ENCODE data around the gene KMT5C. TPM values are rescaled to one million over a fixed set of nuclear protein-coding genes. Genes with fewer than 3 reads are reported as not detected.
A peak's percentile ranks its signal among the peaks of the same experiment; 100 is the strongest.

The KMT5C gene
- total RNA-seq, 1 donor from 2014 or later = 13.3 TPM

DNA sequence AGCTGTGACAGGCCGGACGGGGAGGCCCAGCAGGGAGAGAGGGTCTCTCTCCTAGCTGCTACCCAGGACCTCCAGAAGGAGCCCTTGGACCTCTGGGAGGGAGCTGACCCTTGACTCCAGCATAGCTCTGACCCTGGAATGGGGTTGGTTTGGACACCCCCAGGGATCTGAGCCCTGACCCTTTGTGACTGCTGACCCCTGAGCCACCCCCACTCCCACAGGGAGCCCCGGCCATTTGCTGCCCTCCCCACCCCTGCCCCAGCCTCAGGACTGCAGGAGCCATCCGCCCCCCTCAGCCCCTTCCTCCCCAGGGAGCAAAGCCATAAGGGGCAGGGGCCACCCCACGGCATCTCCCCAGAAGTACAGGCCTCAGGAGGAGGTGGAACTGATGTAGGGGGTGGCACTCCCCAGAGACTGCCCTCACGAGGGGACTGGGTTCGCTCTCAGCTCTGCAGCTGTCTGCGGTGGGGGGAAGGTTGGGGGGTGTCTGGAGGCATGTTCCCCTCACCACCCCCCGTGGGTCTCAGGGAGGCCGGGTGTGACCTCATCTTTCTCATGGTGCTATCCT, 7.8 kb downstream of the KMT5C start:
- DNase-seq = no peak

DNA sequence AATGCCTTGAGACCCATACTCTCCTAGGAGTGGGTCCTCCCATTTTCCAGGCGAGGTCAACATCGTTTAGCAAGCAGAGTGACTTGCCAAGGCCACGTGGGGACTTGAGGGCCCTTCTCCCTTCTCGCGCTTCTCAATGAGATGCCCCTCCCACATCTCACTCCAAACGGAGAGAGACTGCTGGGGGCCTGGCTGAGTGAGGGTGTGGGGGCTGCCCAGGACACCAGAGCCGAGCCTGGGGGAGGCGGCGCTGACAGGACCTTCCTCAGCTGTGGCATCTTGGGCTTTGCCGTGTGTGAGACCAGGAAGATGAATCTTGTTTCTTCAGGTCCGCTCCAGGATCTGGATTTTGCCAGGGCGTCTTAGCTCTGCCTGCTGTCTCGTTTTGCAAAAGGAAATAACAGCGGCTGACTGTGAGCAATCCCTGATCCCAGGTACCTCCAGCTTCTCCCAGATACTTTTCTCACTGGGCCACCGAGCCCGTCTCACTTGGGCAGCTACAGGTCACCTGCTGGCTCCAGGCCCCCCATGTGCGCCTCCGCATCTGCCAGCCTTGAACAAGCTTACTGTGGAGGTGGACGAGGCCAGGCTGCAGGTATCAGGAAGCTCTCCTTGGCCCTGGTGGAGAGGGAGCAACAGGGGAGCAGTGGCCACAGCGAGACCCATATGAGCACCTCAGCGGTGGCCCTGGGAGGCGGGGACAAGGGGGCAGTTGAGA, 8.8 kb downstream of the KMT5C start:
- no peak for DNase-seq

DNA sequence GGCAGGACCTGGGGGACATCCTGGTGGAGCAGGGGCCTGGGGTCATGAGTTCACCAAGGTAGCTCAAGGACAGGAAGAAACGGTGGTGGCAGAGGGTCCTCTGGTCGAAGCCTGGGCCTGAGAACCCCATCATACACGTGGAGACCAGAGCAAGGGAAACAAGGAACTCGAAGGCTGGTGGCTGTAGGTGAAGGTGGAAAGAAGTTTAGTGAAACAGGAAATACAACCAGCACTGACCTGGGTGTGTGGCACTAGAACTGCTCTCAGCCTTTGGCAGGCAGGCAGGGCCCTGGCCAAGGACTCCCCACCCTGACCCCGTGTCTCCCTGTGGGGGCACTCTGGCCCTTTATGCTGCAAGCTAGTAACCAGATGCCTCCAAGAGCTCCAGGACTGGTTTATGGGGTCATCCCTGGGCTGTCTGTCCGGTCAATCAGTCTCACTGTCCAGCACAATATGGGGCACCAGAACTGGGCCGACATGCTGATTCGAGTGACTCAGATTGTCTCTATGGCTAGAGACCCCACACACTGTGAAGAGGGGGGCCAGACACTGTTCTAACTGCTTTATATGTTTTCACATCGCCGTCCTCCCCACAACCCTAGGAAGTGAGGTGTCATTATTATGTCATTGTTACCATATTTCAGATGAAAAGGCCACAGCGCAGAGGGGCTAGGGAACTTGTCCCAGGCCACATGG, 11.1 kb downstream of the KMT5C start:
- DNase-seq = no peak

DNA sequence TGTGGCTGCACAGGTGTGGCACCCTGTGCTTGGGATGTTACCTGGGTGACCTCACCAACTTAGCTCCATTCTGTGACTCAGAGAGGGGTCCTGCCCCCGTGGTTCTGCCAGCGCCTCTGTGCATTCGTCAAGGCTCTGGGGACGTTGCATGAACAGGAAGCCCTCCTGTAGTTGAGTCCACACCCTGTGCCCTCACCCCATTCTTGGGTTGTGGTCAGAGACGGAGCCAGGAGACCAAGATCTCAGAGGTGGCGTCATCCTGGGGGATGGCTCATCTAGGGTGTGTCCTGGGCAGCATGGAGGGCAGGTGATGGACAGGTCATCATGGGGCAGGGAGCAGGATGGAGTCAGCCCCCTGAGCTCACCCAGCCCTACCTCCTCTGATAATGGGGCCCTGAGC, 12.4 kb downstream of the KMT5C start:
- no peak for DNase-seq

DNA sequence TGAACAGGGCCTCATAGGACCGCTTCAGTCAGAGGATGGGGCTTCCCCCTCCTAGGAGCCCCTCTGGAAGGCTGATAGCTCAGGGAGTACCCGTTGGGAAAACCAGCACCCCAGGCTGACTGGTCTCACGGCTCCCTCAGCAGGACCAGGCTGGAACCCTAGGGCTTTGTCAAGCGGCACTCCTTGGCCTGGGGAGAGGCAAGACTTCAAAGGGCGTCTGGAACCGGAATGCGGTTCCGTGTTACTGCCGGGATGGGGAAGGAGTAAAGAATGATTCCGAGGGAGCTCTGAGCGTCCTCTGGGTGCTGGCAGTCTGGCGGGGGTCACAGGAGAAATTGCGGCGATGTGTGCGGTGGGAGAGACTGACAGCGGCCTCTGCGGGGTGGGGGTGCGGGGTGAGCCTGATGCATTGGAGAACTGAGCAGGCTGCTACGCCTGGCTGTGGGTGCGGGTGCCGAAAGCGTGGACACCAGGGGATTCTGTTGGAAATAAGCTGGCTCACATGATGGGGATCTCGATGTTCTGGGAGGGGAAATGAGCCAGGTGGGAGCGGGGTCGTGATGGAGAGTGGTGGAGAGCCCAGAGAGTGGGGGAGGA, 13.0 kb downstream of the KMT5C start:
- DNase-seq = no peak

DNA sequence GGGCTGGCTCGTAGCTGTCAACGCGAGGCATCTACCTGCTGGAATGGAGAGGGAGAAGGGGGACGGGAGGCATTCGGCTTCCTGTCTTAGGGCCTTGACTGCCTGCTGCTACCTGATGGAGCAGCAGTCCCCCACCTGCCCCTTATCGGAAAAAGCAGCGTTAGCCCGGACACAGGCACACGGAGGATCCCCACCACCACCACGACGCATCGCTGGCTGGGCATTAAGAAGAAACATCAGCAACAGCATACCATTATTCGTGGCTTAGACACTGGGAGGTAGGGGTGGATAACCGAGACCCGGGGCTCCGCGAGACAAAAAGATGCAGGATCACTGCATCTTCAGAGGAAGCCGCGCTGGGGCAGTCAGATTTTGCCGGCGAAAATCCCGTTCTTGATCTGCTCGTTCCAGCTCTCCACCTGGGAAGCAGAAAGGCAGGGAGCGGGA, 13.7 kb downstream of the KMT5C start:
- DNase-seq = no peak

DNA sequence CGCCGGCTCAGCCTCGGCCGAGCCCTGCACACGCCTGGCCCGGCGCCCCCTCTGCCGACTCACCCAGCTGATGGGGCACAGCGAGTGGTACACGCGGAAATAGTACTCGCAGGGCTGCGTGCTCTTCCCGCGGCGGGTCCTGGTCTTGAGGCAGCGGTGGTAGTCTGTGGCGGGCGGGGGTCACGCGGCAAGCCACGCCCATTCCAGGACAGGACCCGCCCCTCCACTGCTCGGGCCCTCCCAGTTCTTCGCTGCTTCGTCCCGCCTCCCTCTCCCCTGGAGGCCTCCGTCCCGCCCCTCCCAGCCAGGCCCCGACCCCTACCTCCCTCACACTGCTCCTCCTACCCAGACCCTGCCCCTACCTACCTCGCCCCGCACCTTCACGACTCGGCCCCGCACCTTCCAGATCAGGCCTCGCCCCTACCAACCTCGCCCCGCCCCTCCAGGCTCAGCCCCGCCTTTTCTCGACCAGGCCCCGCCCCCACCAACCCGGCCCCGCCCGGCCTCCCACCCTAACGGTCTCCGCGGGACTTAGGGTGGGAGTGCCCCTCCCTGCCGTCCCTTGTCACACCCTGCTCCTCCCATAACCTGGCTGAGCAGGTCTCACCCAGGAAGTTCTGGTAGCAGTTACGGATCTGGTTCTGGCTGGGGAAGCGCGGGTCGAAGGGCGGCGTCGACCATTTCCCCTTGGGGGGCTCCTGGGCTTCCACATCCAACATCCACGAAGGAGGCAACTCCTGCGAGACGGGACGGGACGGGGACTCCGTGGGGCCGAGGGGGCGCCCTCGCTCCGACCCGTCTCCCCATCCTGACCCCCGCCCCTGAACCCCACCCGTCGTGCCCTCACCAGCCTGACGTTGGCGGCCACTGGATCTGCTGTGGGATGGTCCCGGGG, 14.4 kb downstream of the KMT5C start:
- peak; percentile 60 for DNase-seq

DNA sequence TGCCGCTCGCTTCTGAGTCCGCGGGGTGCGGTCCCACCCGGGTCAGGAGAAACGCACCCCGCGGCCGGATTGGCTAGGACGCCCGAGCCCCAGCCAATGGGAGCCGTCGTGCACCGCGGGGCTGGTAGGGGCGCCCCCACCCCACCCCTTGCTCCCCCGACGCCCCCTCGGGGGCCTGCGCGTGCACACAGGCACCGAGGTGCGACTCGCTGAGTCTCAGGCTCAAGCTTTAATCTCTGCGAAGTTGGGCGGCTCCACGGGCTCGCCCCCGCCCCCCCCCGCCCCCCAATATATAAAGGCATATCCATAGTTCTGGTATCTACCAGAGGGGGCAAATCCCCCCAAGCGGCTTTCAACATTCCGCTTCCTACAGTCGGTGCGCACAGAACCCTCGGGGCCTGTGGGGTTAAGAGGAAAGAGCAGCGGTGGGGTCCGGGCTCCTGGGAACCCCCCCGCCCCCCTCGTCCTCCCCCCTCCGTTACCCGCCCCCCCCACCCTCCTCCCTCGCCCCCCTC, 15.1 kb downstream of the KMT5C start, which contains the start of gene COX6B2:
Gene COX6B2, minus strand, starts transcription at position 22 of the 515 bp plus-strand sequence. CDS start 198 bp downstream, outside the sequence.
- DNase-seq = no peak

DNA sequence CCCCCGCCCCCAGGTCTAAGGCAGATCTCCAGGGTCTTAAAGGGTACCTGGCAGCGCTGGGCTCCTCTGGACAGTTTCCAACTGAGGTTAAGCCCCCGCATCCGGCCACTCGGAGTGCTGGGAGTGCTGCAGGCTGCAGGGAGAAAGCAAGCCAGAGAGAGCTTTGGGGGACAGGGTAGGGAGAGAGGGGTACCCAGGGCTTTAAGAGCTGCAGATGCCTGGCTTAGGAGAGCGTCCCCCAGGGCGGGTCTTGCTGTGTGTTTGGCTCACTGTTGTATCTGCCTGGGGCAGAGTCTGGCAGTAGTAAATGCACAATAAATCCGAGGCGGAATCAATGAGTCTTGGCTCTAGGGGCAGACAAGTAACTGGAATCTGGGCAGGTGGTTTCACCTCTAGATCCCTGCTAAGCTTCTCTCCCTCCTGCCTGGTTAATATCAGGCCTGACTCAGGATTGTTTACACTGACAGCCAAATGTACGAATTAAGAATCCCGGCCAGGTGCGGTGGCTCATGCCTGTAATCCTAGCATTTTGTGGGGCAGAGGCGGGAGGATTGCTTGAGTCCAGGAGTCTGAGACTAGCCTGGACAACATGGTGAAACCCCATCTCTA, 15.6 kb downstream of the KMT5C start:
- DNase-seq = peak; percentile 37

DNA sequence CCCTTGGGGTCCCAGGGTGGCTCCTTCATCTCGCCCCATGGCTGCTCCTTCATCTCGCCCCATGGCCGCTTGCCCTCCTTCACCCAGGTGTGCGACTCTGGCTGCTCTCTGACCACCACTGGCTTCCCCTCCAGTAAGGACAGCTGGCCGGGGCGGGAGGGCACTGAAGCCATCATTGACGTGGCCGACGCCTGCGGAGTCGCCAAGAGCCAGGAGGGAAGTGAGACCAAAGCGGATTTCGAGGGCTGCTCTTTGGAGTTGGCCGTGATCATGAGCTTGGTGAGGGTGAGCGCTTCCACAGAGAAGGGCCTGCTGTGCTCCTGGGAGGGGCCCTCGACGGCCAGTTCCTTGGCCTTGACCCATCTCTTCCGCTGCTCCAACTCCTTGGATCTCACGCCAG, 18.8 kb downstream of the KMT5C start:
- DNase-seq = no peak

DNA sequence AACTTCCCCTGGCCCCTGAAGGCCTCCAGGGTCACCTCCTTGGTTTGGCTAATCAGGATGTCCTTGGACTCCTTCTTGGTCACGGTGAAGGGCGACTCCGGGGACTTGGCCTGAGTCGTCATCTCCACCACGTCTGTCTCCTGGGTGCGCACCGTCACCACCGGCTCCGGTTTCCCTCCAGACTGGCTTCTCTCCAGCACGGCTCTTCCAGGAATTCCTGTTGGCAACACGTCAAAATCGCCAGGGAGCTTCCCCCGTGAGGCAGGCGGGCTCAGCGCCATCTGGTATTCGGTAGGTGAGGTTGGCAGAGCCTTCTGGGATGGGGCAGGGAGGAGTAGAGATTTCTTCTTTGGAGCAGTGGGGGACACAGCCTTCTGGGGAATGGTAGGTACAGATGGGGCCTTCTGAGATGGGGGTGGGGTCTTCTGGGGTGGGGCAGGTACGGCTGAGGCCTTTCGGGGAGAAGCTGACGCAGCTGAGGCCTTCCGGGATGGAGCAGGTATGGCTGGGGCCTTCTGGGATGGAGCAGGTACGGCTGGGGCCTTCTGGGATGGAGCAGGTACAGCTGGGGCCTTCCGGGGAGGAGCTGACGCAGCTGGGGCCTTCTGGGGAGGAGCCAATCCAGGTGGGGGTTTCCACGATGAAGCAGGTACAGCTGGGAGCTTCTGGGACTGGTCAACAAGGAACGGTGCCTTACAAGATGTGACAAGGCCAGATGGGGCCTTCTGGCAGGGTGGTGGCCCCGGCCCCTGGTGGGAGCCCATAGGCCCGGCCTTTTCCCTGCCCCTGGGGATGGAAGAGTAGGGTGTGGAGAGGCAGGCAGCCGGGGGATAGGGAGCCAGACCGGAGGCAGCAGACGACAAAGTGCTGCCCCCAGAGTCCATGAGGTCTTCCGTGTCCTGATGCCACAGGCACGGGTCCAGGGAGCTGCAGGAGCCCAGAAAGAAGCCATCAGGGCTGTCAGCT, 19.6 kb downstream of the KMT5C start:
- DNase-seq = no peak

DNA sequence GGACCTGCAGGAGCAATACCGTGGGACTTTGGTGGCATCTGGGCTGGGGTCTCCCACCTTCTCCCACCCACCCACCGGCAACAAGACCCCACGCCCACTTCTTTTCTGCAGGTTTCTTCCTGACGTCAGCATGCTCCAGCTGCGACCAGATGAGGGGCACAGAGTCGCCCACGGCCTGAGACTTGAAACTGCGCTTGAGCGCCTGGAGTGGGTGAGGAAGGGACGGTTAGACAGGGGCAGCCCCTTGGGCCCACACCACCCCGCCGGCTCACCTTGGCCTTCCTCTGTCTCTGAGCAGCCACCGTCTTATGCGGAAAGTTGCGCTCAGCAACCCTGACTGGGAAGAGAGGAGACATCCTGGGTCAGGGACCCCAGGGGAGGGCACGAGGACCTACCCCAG, 21.2 kb downstream of the KMT5C start:
- DNase-seq = no peak

DNA sequence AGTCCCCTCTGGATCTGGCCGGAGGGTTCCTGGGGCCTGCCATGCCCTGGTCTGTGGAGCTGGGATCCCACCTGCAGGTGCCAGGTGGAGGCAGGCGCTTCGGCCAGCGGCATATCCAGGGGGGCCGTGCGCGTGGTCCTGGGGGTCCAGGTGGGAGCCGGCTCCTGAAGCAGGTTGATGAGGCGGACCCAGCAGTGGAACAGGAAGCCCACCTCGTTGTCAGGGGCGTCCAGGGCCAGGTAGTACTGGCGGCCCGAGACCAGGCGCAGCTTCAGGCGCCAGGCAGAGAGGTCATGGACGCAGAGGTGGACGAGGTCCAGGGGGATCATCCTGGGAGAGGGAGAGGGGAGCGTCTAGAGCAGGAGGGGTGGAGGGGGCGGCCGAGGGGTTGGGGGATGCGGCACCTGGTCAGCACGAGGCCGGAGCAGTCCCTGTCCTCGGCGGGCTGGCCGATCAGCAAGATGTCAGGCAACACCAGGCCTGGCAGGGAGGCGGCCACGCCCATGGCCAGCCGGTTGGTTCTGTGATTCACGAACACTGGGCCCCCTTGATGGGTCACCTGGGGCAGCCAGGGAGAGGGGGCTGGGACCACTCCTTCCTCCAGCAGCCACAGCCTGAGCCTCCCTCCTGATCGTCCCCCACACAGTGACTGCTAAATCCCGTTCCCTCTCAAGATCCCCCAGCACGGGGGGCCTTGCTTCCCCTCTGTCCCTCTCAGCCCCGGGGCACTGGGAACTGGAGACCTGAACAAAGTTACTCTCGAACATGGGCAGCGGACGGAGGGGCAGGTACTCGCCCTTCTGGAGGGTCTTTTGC, 22.7 kb downstream of the KMT5C start:
- DNase-seq = no peak

DNA sequence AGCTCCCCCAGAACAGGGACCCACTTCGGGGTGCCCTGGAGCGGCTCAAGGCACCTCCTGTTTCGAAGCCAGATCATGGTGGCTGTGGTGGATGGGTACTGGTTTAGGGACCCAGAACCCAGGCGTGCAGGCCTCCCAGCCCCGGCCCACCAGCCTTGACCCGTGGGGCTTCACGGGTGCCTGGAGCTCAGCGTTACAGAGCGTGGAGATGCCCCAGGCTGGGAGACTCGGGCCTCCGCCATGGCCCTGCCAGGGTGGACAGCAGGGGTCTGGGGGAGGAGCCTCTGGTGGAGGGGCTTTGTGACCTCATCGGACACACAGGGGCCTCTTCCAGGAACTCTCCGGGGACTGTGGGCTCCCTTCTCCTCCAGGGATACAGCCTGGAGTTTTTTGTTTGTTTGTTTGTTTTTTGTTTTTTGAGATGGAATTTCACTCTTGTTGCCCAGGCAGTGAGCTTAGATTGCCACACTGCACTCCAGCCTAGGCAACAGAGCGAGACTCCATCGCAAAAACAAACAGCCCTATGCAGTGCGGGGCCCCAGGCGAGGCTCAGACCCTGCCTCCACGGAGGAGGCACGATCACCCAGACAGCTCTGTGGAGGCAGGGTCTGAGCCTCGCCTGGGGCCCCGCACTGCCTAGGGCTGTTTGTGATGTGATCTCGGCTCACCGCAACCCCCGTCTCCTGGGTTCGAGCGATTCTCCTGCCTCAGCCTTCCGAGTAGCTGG, 23.5 kb downstream of the KMT5C start, which contains the start of gene GARIN5B:
Gene GARIN5B, minus strand, starts transcription at position 271 of the 727 bp plus-strand sequence. Its CDS starts 194 bp downstream, at position 77.
- no peak for DNase-seq

DNA sequence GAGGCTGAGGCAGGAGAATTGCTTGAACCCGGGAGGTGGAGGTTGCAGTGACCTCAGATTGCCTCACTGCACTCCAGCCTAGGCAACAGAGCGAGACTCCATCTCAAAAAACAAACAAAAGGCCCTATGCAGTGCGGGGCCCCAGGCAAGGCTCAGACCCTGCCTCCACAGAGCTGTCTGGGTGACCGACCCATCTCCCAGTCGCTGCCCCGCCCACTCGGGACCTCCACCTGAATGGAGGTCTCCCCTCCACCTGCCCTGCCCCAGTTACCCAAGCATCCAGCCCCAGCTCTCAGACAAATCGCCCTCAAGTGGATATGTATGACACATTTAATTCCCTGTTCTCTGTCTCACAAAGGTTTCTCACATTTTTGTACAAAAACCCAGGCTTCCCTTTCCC, 25.6 kb downstream of the KMT5C start:
- DNase-seq = no peak

DNA sequence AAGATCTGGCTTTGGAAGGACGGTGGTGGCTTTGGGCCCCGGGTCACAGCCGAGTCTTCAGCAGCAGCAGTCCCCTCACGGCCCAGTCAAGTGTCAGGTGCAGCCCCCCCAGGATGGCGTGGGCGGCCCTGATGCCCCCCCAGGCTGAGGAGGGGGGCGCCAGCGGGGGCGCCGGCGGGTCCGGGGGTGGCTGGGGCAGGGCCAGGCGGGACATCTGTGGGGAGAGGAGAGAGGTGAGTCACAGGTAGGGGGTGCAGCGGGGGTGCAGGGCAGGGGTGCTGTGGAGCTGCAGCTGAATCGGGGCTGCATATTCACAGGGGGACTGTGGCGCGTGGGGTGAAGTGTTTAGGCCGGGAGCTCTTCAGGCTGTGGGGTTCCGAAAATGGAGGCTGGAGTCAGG, 26.3 kb downstream of the KMT5C start:
- DNase-seq = no peak

DNA sequence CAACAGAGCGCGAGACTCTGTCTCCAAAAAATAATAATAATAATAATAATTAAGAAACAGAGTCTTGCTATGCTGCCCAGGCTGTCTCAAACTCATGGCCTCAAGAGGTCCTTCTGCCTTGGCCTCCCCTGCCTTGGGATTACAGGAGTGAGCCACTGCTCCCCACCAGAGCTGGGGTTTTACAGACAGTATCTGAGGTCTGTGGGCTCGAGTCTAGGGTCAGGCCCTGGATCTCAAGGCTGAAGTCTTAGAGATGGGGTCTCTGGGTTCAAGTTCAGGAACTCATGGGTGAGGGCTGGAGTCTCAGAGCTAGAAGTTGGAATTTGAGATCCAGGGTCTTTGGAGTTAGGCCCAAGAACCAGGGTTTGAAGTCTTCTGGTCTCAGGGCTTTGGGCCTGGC, 27.1 kb downstream of the KMT5C start:
- DNase-seq = no peak

DNA sequence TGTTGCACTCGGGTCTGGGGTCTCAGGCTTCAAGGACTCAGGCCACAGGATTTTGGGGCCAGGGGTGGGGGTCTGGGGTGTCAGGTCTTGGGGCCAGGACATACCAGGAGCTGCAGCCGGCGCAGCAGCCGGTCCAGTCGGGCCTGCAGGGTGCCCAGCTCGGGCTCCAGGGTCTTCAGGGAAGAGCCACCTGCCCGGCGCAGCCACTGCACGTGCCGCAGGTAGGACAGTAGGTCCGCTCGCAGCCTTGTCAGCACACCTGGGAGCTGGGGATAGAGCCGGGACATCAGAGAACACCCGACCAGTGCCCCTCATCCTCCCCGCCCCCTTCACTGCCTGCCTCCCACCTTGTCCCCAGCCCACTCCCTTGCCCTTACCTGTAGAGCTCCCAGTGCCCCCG, 28.4 kb downstream of the KMT5C start:
- DNase-seq = no peak

Data from tongue (tissue), 2 donors.